ENCODE measurements around the gene MCM5.
"Not testable (repeated sequence)": the region's sequence is repeated elsewhere in the genome, so short reads cannot be mapped to it uniquely, and the experiment has no call there.

MCM5 gene

DNA sequence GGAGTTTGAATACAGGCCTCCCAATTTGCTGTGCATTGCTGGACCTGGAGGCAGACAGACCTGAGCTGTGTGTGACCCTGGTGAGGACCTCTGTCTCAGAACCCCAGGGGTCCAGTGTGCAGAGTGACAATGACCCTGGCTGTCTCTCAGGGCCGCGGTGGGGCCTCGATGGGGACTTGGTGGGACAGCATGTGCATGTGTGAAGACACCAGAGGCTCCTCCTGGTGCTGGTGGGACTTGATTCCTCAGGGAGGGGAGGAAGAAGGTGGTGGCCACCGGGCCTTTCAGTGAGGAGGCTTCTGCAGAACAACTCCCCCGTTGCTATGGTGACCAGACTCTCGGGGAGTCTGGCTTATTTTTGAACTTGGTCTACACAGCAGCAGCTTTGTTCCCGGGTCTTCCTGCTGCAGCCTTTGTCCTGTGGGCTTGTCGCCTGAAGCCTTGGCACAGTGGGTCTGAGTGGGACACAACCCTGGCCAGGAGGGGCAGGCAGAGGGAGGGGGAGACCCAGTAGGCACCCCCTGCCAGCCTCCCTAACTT lies 35.3 kb downstream of the MCM5 start:
- DNase-seq, result no peak

DNA sequence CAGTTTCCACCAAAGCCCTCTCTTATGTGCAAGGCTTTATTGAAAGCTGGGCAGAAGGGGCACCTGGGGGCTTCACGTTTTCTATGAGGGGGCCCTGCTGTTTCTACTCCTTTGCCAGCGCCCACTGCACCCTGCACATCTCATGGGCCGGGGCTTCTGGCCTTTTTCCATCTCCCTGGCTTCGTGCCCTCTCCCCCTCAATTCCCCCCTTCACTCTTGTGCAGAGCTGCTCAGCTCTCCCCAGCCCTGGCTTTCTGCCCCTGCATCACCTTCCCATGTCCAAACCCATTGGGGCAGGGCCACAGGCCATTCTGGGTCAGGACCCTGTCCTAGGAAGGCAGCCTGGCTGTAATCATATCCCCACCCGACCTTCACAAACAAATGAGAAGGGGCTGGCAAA lies 36.5 kb downstream of the MCM5 start:
- DNase-seq, result no peak

DNA sequence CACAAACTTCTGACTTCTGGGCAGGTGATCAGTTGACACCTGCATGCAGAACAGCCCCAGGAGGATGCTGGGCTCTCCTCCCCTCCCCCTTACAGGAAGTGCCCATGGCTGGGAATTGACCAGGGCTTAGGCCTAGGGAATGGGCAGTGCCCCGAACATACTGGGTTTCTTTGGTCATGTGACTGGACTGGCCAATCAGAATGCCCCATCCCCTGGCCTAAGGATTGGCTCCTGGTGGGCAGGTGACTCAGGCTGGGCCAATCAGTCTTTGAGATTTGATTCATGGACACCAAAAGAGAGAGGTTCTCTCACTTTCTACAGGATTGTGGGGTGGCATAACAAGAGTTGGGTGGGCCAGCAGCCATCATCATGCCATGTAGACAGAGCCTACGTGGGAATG lies 37.1 kb downstream of the MCM5 start:
- DNase-seq, result no peak

DNA sequence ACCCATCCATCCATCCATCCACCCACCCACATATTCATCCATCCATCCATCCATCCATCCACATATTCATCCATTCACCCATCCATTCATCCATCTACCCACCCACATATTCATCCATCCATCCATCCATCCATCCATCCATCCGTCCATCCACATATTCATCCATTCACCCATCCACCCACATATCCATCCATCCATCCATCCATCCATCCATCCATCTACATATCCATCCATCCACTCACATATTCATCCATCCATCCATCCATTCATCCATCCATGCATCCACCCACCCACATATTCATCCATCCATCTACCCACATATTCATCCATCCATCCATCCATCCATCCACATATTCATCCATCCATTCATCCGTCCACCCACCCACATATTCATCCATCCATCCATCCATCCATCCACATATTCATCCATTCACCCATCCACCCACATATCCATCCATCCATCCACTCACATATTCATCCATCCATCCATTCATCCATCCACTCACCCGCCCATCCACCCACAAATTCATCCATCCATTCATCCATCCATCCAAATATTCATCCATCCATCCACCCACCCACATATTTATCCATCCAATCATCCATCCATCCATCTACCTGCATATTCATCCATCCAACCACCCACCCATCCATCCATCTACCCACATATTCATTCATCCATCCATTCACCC lies 38.9 kb downstream of the MCM5 start:
- not testable (repeated sequence) for DNase-seq

DNA sequence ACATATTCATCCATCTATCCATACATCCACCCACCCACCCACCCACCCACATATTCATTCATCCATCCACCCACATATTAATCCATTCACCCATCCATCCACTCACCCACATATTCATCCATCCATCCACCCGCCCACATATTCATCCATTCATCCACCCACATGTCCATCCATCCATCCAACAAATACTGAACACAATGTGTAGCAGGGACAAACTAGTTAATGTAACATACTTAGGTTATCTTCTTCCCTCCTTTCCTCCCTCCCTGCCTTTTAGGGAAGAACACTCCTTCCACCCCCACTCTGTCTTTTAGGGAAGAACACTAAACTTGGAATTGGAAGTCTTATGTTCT lies 39.4 kb downstream of the MCM5 start:
- no peak for DNase-seq

DNA sequence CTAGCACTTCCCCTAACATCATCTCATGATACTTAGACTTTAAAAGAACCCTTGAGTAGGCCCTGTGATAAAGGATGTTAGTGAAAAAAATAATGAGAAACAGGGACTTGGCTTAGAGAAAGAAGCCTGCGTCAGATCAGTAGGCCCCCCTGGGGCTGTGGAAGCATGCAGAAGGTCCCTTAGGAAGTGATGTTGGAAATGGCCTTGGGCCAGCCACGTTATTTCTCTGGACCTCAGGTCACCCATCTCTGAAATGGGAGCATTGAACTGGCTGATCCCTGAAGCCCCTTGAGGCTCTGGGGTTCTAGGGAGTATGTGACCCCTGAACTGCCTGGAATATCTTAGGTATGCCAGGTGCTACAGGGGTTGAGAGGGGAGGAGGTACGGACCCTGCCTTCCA lies 40.2 kb downstream of the MCM5 start:
- no peak for DNase-seq

DNA sequence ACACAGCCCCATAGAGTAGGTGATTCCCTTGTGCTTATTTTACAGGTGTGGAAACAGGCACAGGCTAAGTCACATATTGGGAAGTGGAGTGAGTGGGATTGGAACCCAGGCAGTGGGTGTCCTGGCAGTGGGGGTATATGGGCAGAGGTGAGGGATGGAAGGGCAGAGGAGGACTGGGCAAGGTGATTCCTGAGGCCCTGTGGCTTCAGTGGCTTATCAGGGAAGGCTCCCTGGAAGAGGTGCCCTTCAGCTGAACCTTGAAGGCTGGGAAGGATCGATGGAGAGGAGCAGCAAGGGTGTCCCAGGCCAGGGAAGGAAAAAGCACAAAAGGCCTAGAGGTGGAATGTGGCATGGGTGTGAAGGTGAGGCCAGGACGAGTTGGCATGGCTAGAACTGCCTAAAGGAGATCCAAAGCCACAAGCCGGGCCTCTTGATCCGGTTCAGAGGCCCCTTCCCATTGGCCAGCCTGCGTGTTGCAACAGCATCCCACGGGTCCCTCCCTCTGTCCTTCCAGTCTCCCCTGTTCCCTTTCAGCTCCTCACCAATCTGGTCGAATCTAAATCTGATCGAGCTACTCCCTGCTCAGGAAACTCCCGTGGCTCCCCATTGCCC lies 41.7 kb downstream of the MCM5 start:
- no peak for DNase-seq

DNA sequence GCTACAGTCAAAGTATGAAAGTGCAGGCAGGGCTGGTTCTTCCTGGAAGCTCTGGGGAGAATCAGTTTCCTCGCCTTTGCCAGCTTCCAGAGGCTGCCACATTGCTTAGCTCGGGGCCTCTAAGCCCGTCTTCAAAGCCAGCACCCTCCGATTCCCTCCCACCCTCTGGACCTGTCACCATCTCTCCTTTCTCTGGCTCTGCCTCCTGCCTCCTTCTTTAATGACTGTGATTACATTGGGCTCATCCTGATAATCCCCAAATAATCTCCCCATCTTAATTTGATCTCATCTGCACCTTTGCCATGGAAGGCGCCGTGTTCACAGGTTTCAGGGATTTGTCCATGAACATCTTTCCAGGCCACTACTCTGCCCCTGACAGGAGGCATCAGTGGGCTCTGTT lies 42.5 kb downstream of the MCM5 start:
- no peak for DNase-seq

DNA sequence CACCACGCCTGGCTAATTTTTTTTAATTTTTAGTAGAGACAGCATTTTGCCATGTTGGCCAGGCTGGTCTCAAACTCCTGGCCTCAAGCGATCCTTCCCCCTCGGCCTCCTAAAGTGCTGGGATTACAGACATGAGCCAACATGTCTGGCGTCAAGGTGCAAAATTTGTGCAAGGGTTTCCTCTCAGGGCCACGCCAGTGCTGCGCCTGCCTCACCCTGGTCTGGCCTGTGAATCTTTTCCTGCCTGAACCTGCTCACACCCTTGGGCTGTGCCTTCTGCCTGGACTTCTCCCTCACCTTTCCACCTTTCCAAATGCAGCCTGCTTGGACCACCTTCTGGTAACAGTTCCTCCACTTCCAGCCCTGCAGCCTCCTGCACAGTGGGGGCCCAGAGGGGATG lies 43.4 kb downstream of the MCM5 start:
- no peak for DNase-seq

DNA sequence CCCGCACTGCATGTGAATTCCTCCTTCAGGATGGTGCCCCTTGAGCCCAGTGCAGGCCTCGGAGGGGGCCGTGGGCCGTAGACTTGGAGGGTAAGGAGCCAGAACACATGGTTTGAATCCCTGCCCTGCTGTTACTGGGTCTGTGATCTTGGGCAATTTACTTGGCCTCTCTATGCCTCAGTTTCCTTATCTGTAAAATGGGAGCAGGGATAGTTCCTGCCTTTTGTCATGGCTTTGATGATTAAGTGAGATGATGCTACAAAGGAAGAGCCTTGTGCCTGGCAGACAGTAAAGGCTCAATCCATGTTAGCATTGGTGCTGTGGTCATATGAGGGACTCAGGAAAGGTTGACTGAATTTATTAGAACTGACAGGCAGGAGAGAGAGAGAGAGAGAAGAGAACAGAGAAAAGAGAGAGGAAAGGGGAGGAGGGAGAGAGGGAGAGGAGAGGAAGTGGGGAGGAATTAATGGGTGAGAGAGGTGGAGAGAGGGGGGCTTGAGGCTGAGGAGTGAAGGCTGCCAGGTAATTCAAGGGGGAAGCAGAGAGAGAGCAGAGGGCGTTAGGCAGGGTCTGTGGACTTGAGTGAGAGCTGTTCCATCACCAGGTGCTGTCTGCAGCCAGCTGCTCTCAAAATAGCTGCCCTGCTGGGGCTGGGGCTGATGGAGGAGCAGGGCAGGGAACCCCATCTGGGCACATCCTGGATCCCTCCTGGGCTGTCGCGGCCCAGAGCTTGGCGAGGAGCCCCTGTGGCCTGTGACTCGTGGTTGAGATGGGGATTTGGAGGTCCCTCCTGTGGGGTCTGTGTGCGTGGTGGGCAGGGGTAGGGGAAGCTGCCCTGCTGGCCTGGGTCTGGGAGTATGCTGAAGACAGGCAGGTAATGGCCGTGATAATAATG lies 44.1 kb downstream of the MCM5 start:
- no peak for DNase-seq

DNA sequence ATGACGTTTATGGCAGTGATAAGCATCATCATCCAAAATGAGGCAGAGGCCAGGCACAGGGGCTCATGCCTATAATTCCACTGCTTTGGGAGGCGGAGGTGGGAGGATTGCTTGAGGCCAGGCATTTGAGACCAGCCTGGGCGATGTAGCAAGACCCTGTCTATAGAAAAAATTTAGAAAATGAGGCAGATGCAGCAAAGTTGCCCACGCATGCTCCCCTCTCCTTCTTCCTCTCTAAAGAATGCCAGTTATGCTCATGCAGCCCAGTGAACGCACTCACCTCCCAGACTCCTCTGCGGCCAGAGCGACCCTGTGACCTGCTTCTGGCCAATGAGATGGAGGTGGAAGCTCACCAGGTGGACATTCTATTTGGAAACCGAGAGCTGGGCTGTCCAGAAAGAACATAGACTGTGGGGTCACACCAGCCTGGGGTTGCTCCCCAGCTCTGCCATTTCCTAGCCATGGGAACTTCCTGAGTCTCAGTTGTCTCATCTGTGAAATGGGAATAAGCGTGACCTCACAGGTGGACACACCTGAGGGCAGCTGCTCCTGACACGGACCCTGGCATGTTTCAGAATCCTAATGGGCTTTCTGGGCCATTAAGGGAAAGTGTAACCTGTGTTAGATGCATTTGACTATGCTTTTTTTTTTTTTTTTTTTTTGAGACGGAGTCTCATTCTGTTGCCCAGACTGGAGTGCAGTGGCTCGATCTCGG lies 44.9 kb downstream of the MCM5 start:
- no peak for DNase-seq

DNA sequence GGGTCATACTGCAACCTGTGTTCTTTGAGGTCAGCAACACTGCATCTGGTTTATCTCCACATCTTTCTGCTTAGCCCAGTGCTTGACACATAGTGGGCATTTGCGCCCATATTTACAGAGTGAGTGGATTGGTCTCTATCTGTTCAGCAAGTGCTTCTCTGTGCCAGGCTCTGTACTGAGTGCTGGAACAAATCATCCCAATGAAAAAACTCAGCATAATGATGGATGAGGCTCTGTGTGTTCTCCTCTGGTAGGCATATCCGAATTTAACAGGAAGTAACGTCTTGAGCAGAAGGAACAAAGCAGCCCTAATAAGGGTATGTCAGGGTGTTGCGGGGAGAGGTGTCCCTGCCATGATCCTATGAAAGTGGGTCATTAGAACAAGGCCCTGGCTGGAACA lies 46.0 kb downstream of the MCM5 start:
- no peak for DNase-seq

DNA sequence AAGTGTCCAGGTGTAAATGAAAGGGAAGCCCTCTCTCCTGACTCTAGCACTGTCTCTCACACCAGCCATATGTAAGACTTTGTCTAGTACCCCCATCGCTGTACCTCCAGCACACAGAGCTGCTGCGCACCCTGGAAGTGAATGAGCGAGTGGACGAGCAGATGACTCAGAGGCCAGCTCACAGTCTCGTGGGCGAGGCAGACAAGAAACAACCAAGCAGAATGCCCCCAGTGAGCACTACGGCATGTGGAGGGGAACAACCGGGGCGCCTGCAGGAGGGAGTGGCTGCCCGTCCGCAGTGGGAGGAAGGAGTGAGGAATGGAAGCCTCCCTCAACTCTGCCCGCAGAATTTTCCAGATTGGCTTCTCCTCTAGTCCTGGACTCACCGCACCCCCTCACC lies 46.4 kb downstream of the MCM5 start:
- no peak for DNase-seq

DNA sequence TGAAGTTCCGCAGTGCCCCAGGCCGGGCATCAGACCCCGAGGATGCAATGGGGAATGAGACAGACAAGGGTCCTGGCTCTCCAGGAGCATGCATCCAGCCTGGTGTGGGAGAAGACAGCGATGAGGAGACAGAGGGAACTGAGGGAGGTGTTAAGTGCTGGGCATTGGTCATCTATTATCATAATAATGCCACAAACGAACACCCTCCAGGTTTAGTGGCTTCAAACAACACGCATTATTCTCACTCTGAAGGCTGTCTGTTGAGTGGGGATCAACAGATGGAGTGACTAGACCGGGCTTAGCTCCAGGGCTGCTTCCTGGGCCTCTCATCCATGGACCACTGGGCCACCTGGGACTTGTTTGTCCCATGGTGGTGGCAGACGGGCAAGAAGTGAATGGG lies 48.6 kb downstream of the MCM5 start:
- DNase-seq, result no peak

DNA sequence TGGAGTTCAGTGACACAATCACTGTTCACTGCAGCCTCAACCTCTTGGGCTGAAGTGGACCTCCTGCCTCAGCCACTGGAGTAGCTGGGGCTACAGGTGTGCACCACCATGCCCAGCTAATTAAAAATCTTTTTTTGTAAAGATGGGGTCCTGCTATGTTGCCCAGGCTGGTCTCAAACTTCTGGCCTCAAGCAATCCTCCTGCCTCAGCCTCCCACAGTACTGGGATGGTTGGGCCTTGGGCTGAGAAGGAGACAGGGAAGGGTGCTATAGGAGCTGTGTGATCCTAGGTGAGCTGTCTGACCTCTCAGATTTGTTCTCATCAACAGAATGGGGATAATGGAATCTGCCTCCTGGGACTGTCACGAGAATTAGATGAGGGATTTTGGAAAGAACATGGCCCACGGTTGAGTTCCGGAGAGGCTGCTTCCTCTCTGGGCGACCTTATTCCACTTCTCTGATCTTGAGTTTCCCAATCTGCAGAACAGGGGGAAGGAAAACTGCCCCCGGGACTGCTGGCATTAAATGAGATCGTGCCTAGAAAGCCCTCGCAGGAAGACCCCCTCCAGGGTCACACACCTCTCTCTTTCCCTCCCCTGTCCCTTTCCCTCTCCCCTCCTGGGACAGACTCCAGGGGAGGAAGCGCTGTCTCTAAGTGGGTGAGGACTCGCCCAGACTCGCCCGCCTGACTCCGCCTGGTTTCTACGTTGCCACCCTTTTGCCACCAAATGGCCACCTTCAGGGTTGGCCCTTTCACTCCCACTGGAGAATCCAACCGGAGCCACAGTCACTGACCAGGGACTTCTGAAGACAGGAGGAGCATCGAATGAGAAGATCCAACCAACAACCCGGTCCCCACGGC lies 50.1 kb downstream of the MCM5 start:
- DNase-seq, result no peak

DNA sequence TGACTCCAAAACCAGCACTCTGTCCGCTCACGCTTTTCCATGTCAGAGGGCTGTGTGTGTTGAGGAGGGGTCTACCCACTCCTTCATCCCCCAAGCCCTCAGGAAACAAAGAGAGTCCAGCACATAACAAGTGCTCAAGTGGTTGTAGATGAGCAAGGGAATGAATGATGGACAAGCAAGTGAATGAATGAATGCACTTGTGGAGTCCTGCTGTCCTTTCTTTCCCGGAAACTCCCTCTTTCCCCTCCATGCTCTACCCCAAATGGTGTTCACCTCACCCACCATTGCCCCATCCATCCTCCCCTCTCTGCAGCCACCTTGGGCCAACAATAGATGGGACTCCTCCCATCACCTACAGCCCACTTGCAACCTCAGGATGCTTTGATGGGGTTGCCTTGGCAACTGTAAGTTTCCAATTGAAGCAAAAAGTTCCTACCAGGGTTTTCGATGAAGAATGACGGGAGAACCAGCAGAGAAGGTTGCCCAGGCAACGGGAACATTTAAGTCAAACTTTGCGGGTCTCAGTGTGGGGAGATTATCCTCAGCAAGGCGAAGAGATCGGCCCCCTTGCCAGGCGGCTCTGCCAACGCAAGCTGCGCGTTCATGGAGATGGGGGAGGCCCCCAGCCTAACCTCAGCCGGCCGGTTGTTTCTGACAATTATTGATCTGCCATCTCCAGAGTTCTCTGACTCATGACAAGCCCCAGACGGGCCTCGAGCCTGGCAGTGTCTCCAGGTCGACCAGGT lies 51.1 kb downstream of the MCM5 start:
- DNase-seq, result no peak

DNA sequence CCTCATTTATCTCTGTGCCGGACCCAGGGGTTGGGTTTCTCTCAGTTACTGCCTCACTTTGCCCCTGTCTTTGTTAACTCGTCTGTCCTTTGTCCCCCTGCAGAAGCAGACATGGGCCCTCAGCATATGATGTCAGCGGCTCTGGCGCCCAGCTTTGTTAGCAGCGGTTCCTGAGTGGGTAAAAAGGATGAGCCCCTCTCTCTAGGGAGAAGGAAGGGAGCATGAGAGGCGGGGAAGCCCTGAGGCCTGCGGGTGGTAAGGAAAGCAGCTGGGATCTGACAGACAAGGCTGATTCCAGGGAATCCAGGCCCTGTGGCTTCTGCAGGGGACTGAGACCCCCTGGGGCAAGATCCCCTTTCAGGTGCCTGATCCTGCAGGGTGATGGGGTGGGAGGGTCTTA lies 51.7 kb downstream of the MCM5 start:
- DNase-seq, result no peak

DNA sequence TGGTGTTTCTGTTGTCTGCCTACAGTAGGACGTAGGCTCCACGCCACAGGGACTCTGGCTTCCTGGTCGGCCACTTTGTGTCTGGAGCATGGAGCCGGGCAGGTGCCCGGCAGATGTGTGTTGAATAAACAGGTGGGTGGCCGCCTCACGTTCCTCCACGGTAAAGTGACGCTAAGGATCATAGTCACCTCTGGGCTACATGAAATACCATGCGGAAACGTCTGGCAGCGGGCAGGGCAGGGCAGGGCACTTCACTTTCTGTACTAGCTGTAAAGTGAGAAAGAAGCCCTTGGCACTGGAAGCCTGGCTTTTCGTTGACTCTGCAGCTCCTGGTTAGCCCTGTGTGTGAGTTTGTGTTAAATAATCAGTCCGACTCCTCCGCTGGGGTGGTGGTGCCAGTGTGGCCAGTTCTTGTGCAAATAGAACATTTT lies 52.4 kb downstream of the MCM5 start:
- no peak for DNase-seq

DNA sequence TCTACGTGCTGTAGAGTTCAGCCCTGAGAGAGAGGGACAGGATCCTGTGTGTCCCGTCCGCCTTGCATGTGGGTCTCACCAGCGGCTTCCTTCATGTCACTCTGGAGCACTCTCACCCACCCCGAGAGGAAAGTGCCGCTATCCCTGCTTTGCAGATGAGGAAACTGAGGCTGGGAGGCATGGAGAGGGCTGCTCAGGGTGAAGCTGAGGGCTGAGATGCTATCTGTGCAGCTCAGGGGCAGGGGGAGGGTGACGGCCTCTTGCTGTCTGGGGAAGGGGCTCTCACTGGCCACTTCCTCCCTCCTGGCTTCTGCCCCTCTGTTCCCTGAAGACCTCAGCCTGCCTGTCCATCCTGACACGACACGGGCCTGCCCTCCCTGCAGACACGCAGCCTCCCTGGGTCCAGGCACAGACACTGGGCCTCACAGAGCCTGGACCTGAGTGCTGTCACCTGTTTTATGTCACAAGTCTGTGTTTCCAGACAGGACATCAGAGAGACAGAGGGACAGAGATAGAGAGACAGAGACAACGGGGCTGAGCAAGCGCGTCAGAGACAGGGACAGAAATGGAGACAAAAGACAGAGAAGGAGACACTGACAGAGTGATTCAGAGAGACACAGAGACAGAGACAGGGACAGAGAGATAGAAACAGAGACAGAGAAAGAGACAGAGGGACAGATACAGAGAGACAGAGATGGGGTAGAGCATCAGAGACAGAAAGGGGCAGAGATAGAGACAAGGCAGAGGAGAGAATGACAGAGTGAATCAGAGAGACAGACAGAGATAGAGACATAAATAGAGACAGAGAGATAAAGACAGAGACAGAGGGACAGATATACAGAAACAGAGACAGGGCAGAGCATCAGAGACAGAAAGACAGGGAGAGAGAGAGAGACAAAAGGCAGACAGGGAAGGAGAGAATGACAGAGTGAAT lies 53.1 kb downstream of the MCM5 start:
- DNase-seq, result no peak

DNA sequence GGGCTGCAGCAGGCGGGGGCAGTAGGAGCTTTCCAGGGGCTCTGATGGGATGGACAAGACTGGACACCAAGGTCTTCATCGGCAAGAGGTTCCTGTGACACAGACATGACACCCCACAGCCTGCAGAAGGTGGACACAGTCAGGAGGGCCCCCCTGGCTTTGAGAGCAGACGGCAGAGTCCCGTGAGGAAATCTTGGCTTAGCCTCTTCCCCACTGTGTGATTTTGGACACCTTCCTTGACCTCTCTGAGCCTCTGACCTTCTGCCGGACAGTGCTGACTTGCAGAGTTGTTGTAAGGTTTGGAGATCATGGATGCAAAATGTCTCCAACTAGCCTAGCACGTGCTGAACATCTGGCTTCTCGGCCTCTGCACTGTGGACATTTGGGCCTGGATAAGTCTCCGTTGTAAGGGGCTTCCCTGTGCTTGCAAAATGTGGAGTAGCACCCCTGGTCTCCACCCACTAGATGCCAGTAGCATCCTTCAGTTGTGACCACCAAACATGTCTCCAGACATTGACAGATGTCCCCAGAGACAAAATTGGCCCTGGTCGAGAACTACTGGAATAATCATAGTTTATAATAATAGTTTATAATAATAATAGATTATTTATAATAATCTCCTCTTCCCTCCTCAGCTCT lies 54.6 kb downstream of the MCM5 start:
- DNase-seq, result no peak

Data from T-helper 9 cell (primary cell).